ENCODE results near the gene LEPROT. TPM values are rescaled to one million over a fixed set of nuclear protein-coding genes. Genes with fewer than 3 reads are reported as not detected.

LEPROT gene
- total and polyA plus RNA-seq, 7 donors: 14.9 to 34.5 (median 22.9) TPM

DNA sequence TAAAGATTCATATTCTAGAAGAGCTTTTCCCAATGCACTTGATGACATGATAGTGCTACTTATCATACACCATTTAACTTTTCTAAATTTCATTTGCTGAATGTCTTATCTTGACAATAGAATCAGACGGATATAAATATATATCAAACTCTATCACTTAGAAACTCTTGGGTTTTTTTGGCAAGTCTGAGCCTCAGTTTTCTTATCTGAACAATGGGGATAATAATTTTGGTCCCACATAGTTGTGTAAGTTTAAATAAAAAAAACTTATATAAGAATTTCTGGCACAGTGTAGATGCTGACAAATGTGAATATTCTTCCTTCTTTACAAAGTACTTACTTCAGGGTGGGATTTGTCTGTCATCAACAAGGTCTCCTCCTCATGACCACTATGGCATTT is 21.5 kb upstream of the LEPROT start:
- WGBS, 3 donors: 88 to 96% (median 91%) methylated on average over 1 of the region's 1 CpG
- H3K4me3 ChIP-seq: no peak overlapping the region
- intact Hi-C loops (cut with DNase I): no loop called here
- H3K27ac ChIP-seq: no peak overlapping the region
- TF ChIP-seq, protein P1, sequence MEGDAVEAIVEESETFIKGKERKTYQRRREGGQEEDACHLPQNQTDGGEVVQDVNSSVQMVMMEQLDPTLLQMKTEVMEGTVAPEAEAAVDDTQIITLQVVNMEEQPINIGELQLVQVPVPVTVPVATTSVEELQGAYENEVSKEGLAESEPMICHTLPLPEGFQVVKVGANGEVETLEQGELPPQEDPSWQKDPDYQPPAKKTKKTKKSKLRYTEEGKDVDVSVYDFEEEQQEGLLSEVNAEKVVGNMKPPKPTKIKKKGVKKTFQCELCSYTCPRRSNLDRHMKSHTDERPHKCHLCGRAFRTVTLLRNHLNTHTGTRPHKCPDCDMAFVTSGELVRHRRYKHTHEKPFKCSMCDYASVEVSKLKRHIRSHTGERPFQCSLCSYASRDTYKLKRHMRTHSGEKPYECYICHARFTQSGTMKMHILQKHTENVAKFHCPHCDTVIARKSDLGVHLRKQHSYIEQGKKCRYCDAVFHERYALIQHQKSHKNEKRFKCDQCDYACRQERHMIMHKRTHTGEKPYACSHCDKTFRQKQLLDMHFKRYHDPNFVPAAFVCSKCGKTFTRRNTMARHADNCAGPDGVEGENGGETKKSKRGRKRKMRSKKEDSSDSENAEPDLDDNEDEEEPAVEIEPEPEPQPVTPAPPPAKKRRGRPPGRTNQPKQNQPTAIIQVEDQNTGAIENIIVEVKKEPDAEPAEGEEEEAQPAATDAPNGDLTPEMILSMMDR (IDR thresholded peaks at IDR 0.05): no peak
- no peak for ATAC-seq
- no peak for DNase-seq
- no peaks in the 10 kb centered on the region for H3K36me3 ChIP-seq (ENCODE audit: insufficient read depth in 1 of 2, low read depth in 1 of 2)
- H3K27me3 ChIP-seq (ENCODE audit: insufficient read depth in 3 of 3, low read length in 2 of 3): peaks cover 0 to 2% (median 0%) of the 10 kb centered on the region in 3 donors
- no peaks in the 10 kb centered on the region for H3K4me1 ChIP-seq
- no peaks in the 10 kb centered on the region for H3K9me3 ChIP-seq

DNA sequence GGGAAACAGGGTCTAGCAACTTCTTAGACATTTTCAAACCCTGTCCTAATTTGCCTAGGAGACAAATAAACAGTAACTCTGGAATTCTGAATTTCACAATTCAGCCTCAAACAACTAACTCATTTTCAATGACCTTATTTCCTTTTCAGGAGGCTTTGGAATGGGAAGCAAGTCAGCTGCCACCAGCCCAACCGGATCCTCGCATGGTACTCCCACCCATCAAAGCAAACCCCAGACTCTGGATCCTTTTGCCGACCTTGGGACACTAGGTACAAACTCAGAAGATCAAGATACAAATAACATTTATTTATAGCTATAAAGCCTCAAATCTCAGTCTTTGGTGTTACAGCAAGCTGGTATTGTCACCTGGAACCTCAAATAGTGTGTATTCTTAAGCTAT is 18.9 kb upstream of the LEPROT start:
- Histone ChIP-seq H3K9me3 (no peaks in the 10 kb centered on the region), H3K27me3 (ENCODE audit: insufficient read depth in 3 of 3, low read length in 2 of 3) (peaks cover 0 to 4% (median 0%) of the 10 kb centered on the region in 3 donors), H3K4me1 (no peaks in the 10 kb centered on the region), H3K36me3 (ENCODE audit: insufficient read depth in 1 of 2, low read depth in 1 of 2) (no peaks in the 10 kb centered on the region), H3K27ac (no peak overlapping the region), H3K4me3 (no peak overlapping the region)
- WGBS, 3 donors: 78 to 82% (median 81%) methylated on average over 3 of the region's 3 CpGs
- intact Hi-C loops (cut with DNase I): no loop called here
- TF ChIP-seq, protein P1 (IDR thresholded peaks at IDR 0.05): no peak
- ATAC-seq: no peak
- no peak for DNase-seq

DNA sequence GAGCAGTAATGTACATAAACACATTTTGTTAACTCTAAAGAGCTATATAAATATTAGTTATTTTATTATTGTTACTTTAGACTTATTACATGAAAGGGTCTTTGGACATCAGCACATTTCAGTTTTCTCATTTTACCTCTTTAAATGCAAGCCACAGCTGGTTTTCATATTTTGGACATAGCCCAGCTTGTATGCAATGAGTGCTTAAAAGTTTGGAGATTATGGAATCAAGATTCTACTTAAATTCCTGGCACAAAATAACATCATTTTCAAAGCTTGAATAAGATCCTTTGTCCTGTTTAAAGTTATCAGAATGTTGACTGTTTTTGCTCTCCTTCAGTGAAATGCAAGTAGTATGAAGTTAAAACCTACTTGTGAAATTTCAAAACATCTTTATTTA is 15.5 kb upstream of the LEPROT start:
- Histone ChIP-seq H3K36me3 (ENCODE audit: insufficient read depth in 1 of 2, low read depth in 1 of 2) (no peaks in the 10 kb centered on the region), H3K4me1 (no peaks in the 10 kb centered on the region), H3K27me3 (ENCODE audit: insufficient read depth in 3 of 3, low read length in 2 of 3) (peaks cover 0 to 4% (median 0%) of the 10 kb centered on the region in 3 donors), H3K9me3 (no peaks in the 10 kb centered on the region), H3K4me3 (no peak overlapping the region), H3K27ac (no peak overlapping the region)
- ATAC-seq (no peak), DNase-seq (no peak)
- intact Hi-C loops (cut with DNase I): no loop called here
- TF ChIP-seq, protein P1 (IDR thresholded peaks at IDR 0.05): no peak

DNA sequence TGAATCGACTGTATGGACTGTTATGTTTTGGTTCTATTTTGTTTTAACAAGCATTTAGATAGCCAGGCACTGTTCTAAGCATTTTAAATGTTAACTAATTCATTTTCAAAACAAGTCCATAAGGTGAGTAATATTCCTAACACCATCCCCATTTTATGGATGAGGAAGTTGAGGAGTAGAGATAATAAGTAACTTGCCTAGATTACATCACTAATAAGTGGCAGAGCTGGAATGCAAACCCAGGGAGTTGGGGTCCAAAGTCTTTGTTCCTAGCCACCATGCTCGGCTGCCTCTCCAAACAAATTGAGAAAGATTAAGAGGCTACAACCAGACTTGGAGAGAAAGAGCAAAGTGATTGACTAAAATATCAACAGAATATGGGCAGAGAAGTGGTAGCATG is 12.6 kb upstream of the LEPROT start:
- no peak for ATAC-seq
- Histone ChIP-seq H3K27me3 (ENCODE audit: insufficient read depth in 3 of 3, low read length in 2 of 3) (peaks cover 0 to 2% (median 0%) of the 10 kb centered on the region in 3 donors), H3K4me1 (no peaks in the 10 kb centered on the region), H3K9me3 (no peaks in the 10 kb centered on the region), H3K4me3 (no peak overlapping the region), H3K27ac (no peak overlapping the region), H3K36me3 (ENCODE audit: insufficient read depth in 1 of 2, low read depth in 1 of 2) (no peaks in the 10 kb centered on the region)
- TF ChIP-seq, protein P1 (IDR thresholded peaks at IDR 0.05): no peak
- intact Hi-C loops (cut with DNase I): no loop called here
- no peak for DNase-seq
- 78 to 85% (median 82%) methylated on average over 2 of the region's 2 CpGs for WGBS, 3 donors

DNA sequence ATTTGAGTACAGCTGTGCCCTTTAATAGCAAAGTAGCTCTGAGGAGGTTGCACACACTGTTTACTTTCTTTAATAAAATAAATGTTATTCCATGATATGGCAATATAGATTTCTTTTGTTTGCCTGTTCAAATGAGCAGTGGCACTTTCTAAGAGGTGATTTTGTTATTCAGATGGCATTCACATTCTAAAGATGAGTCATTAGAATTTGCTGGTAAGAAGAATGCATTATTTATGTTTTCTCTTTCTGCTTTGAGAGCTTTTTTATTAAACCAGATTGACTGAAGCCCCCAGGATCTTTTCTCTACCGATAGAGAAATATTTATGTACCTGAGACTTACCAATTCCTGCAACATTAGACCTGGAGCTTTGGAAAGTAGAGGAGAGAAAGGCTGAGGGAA is 11.2 kb upstream of the LEPROT start:
- H3K27ac ChIP-seq: no peak overlapping the region
- TF ChIP-seq, protein P1 (IDR thresholded peaks at IDR 0.05): no peak
- no peaks in the 10 kb centered on the region for H3K9me3 ChIP-seq
- no peak for DNase-seq
- peaks cover 0 to 2% (median 0%) of the 10 kb centered on the region in 3 donors for H3K27me3 ChIP-seq (ENCODE audit: insufficient read depth in 3 of 3, low read length in 2 of 3)
- H3K36me3 ChIP-seq (ENCODE audit: insufficient read depth in 1 of 2, low read depth in 1 of 2): no peaks in the 10 kb centered on the region
- H3K4me1 ChIP-seq: no peaks in the 10 kb centered on the region
- intact Hi-C loops (cut with DNase I): no loop called here
- 45 to 58% (median 54%) methylated on average over 1 of the region's 1 CpG for WGBS, 3 donors
- no peak for ATAC-seq
- H3K4me3 ChIP-seq: no peak overlapping the region

All from psoas muscle (tissue), 8 donors.